Endothelial cell of umbilical vein (primary cell): ENCODE data around the gene SLC9A3. TPM values are rescaled to one million over a fixed set of nuclear protein-coding genes. Genes with fewer than 3 reads are reported as not detected.

ENCODE experiments used
- BruUV-seq: library from RNA; stranded (reverse); fragments of 400-500 nt; replicated peaks from 2 replicates; lab custom pipeline; 2021; lab: Mats Ljungman, UMichigan
- CTCF ChIA-PET: fragments of 300-600, 350-600 bp; sonication (Branson Sonifier 250); formaldehyde crosslinking; loops from one replicate; lab custom pipeline; 2021; ENCODE audit warnings: antibody characterized with exemption, inconsistent platforms; lab: Charles Lee
- POLR2A ChIA-PET: fragments of 300-600, 350-600 bp; sonication (Branson Sonifier 250); formaldehyde crosslinking; loops from one replicate; lab custom pipeline; 2021; ENCODE audit warnings: antibody characterized with exemption, inconsistent platforms; lab: Charles Lee
- DNase-seq: peaks from one replicate; pipeline ENCODE4 v3.0.0-alpha.2; 2011; ENCODE audit warnings: low read depth, low spot score
- FAIRE-seq: peaks from 2 replicates; lab custom pipeline; 2011; peaks lifted over from hg19 to GRCh38; lab: Jason Lieb, UNC
- H2AFZ ChIP-seq: 2 replicates; pipeline ENCODE4 v1.6.0; 2012; ENCODE audit warnings: low read depth, low read length, control low read depth, inconsistent platforms
- H3K27ac ChIP-seq: 2 replicates; pipeline ENCODE4 v1.5.1; 2011; ENCODE audit warnings: low read depth, mild to moderate bottlenecking, control low read depth, low read length, moderate library complexity; ENCODE audit not compliant: insufficient read depth
- H3K27me3 ChIP-seq, 2 experiments: 2 replicates each; pipeline versions ENCODE4 v1.6.0 to v1.6.1; 2011; ENCODE audit warnings: low read length in 2 of 2, mixed read lengths in 1 of 2; ENCODE audit not compliant: control insufficient read depth in 2 of 2, insufficient read depth in 2 of 2
- H3K36me3 ChIP-seq, 2 experiments: 2 replicates in 1 of 2; 3 replicates in 1 of 2; pipeline ENCODE4 v1.5.1; 2011; ENCODE audit warnings: low read length in 2 of 2, mild to moderate bottlenecking in 1 of 2, moderate library complexity in 1 of 2; ENCODE audit not compliant: control insufficient read depth in 2 of 2, insufficient read depth in 2 of 2; ENCODE audit errors: extremely low read depth in 1 of 2
- H3K4me1 ChIP-seq: 3 replicates; pipeline ENCODE4 v1.5.1; 2011; ENCODE audit warnings: mild to moderate bottlenecking, low read length; ENCODE audit not compliant: control insufficient read depth, insufficient read depth; ENCODE audit errors: extremely low read depth
- H3K4me2 ChIP-seq: 2 replicates; pipeline ENCODE4 v1.6.1; 2011; ENCODE audit warnings: low read length, control low read depth, mixed read lengths; ENCODE audit not compliant: insufficient read depth
- H3K4me3 ChIP-seq, 3 experiments: fragments of 200-600 bp in 1 of 3; sonication (generic), shearing (Covaris generic) in 1 of 3; replicated peaks in 1 of 3; 2 replicates each; pipeline ENCODE4 v1.5.1; 2011 to 2016; ENCODE audit warnings: control low read depth in 3 of 3, low read length in 3 of 3, mild to moderate bottlenecking in 2 of 3, inconsistent platforms in 1 of 3, low read depth in 1 of 3, moderate library complexity in 1 of 3; ENCODE audit not compliant: insufficient read depth in 1 of 3
- H3K79me2 ChIP-seq: 2 replicates; pipeline ENCODE4 v1.6.0; 2012; ENCODE audit warnings: low read length, inconsistent platforms; ENCODE audit not compliant: control insufficient read depth, insufficient read depth
- H3K9ac ChIP-seq: replicated peaks from 2 replicates; pipeline ENCODE3; 2011; ENCODE audit warnings: low read length, control low read depth; ENCODE audit not compliant: insufficient read depth; ENCODE audit errors: extremely low read depth
- H3K9me1 ChIP-seq: replicated peaks from 3 replicates; pipeline ENCODE4 v1.6.0; 2011; ENCODE audit warnings: mild to moderate bottlenecking, low read length; ENCODE audit not compliant: control insufficient read depth, insufficient read depth; ENCODE audit errors: extremely low read depth
- H3K9me3 ChIP-seq: replicated peaks from 2 replicates; pipeline ENCODE4 v1.5.1; 2012; ENCODE audit warnings: low read length, inconsistent platforms; ENCODE audit not compliant: control insufficient read depth, insufficient read depth
- H4K20me1 ChIP-seq: replicated peaks from 2 replicates; pipeline ENCODE3; 2011; ENCODE audit warnings: mild to moderate bottlenecking, low read length; ENCODE audit not compliant: control insufficient read depth, insufficient read depth; ENCODE audit errors: extremely low read depth
- CTCF ChIP-seq, 2 donors: IDR thresholded peaks; 1 replicate in 1 of 2; 2 replicates in 1 of 2; pipeline ENCODE4 v1.5.1; 2011; ENCODE audit warnings: low read length in 2 of 2, mild to moderate bottlenecking in 2 of 2, moderate library complexity in 2 of 2, control low read depth in 1 of 2, inconsistent platforms in 1 of 2, low read depth in 1 of 2; ENCODE audit not compliant: insufficient read depth in 1 of 2; ENCODE audit errors: extremely low read depth in 1 of 2
- JUN ChIP-seq: IDR thresholded peaks from 2 replicates; pipeline ENCODE4 v1.6.1; 2011; ENCODE audit warnings: borderline replicate concordance, low read depth; ENCODE audit not compliant: insufficient read length, insufficient read depth
- MAX ChIP-seq: IDR thresholded peaks from 2 replicates; pipeline ENCODE4 v1.6.1; 2011; ENCODE audit not compliant: insufficient read depth, insufficient read length
- POLR2AphosphoS5 ChIP-seq: IDR thresholded peaks from 2 replicates; pipeline ENCODE4 v1.6.1; 2012; ENCODE audit warnings: low read depth, mild to moderate bottlenecking, control low read depth, low read length, moderate library complexity; ENCODE audit not compliant: insufficient read depth
- dilution Hi-C: fragments of 300-500 bp; cut with MboI; formaldehyde crosslinking; loops from one replicate; pipeline ENCODE4 v1.15.0; 2019; ENCODE audit warnings: low sequenced_read_pairs; ENCODE audit not compliant: extremely low pct_ligation_motif_present
- intact Hi-C: fragments of 100-400 bp; cut with micrococcal nuclease; formaldehyde crosslinking; loops from one replicate; pipeline ENCODE4 v1.10.0; 2022
- polyA plus RNA-seq, 4 experiments: library from polyadenylated mRNA; depleted of rRNA in 3 of 4; stranded (reverse) in 3 of 4; unstranded in 1 of 4; fragments of >200 nt; gene quantifications; 2 replicates each; pipeline versions ENCODE4 v1.2.1 to v1.2.3, GENCODE V29; 2011 to 2012; ENCODE audit warnings: missing spikeins in 1 of 4
- total RNA-seq: library from RNA; stranded (reverse); gene quantifications from 2 replicates; pipeline ENCODE4 v1.2.3, GENCODE V29; 2021

SLC9A3 gene
- total and polyA plus RNA-seq, 2 donors (not counting 3 experiments of a cell fraction or from before 2014, with no cell fraction given): 0.79 to 0.82 TPM

DNA sequence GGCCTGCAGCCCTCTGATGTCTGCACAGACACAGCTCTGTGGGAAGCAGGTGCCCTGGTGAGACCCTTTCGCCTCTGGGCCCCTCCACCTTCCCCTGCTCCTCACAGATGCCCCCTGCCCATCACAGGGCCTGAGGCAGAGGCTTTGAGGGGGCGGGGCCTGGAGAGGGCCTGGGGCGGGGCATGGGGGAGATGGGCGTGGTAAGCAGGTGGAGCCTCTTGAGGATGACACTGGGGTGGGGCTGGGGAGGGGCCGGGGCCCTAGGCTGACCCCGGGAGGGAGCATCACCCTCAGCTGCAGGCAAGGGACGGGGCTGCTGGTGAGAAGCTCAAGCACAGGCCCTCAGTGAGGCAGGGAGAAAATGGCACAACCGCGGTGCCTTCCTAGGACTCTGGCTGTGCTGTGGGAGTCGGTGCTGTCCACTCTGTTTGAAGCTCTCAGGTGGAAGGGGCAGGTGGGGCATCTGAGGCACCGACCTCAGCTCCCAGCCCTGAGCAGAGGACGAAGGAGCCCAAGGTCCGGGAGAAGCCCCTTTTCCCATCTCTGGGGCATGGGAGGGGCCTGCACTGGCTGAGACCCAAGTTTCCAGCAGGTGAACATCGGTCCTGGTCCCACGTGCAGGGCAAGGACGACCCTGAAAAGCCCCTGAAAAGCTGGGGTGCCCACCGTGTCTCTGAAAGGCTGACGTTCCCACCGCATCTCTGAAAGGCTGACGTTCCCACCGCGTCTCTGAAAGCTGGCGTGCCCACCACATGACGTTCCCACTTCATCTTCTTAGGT lies 17.5 kb upstream of the SLC9A3 start:
- Histone ChIP-seq H3K9me1 (no peaks in the 10 kb centered on the region), H3K4me3 (no peak overlapping the region), H3K4me2 (no peak overlapping the region), H3K9me3 (no peaks in the 10 kb centered on the region), H3K4me1 (no peaks in the 10 kb centered on the region), H3K79me2 (no peaks in the 10 kb centered on the region), H3K27ac (no peak overlapping the region), H2AFZ (no peak overlapping the region), H3K9ac (no peak overlapping the region), H3K27me3 (no peaks in the 10 kb centered on the region), H3K36me3 (no peaks in the 10 kb centered on the region), H4K20me1 (no peaks in the 10 kb centered on the region)
- BruUV-seq: no TSS peak
- DNase-seq (no peak), FAIRE-seq (no peak)
- TF ChIP-seq JUN (no peak), MAX (no peak), CTCF (IDR thresholded peaks at IDR 0.05; ENCODE audit: extremely low read depth in 1 of 2, insufficient read depth in 1 of 2, low read depth in 1 of 2, low read length in 2 of 2) (no peak), POLR2AphosphoS5 (no peak)
- intact Hi-C loops (no loop called here), dilution Hi-C loops (no loop called here)
- POLR2A ChIA-PET: no interaction called here
- CTCF ChIA-PET: interaction anchor here (0.6 kb wide), 1 partner anchor 14 kb away, joined by 3 read pairs; no protein-coding TSS in a partner anchor
